H1 (cell line): ENCODE results near the gene RCE1.

Source experiments
- CTCF ChIP-seq, 3 experiments: IDR thresholded peaks; 1 replicate in 2 of 3; 2 replicates in 1 of 3; pipeline versions ENCODE4 v1.5.1 to v1.6.1; 2011; ENCODE audit warnings: low read length in 3 of 3, mild to moderate bottlenecking in 3 of 3, inconsistent platforms in 2 of 3, low read depth in 1 of 3, moderate library complexity in 1 of 3; ENCODE audit not compliant: insufficient read depth in 1 of 3; ENCODE audit errors: control extremely low read depth in 1 of 3
- FOSL1 ChIP-seq: IDR thresholded peaks from 2 replicates; pipeline ENCODE4 v1.6.1; 2011; ENCODE audit warnings: mild to moderate bottlenecking, low read depth, low read length, moderate library complexity; ENCODE audit not compliant: insufficient read depth
- GABPA ChIP-seq: IDR thresholded peaks from 2 replicates; pipeline ENCODE4 v1.6.1; 2011; ENCODE audit warnings: mild to moderate bottlenecking, low read length, moderate library complexity, borderline replicate concordance; ENCODE audit not compliant: insufficient read depth
- GTF2F1 ChIP-seq: IDR thresholded peaks from 2 replicates; pipeline ENCODE4 v1.6.1; 2012; ENCODE audit warnings: low read depth, low read length, improper control_type of control experiment, borderline replicate concordance
- POLR2A ChIP-seq, 2 experiments: IDR thresholded peaks; 1 replicate in 1 of 2; 2 replicates in 1 of 2; pipeline ENCODE4 v1.6.1; 2011; ENCODE audit warnings: low read depth in 2 of 2, low read length in 2 of 2, mild to moderate bottlenecking in 2 of 2; ENCODE audit errors: control extremely low read depth in 1 of 2
- POU5F1 ChIP-seq: IDR thresholded peaks from 2 replicates; pipeline ENCODE4 v1.6.1; 2011; ENCODE audit warnings: low read depth, mild to moderate bottlenecking, low read length, moderate library complexity
- YY1 ChIP-seq: IDR thresholded peaks from 2 replicates; pipeline ENCODE4 v1.6.1; 2011; ENCODE audit warnings: low read depth, mild to moderate bottlenecking, low read length

GRCh38 chr11:66885469-66885868 lies 42.2 kb downstream of the RCE1 start:
- TF ChIP-seq CTCF (IDR thresholded peaks at IDR 0.05; ENCODE audit: control extremely low read depth in 1 of 3, insufficient read depth in 1 of 3, low read depth in 1 of 3, low read length in 3 of 3) (no peak), GABPA (no peak), POLR2A (IDR thresholded peaks at IDR 0.05; ENCODE audit: control extremely low read depth in 1 of 2, low read depth in 2 of 2, low read length in 2 of 2) (no peak), YY1 (no peak), GTF2F1 (no peak), FOSL1 (no peak), POU5F1 (no peak)
